ENCODE data around the gene CAP2.
"Not testable (repeated sequence)": the region's sequence is repeated elsewhere in the genome, so short reads cannot be mapped to it uniquely, and the experiment has no call there.

CAP2 gene

GRCh38 chr6:17580518-17581048 lies 187.2 kb downstream of the CAP2 start:
- no peak for DNase-seq (ENCODE audit: low read depth)

GRCh38 chr6:17581282-17581681 lies 187.9 kb downstream of the CAP2 start:
- DNase-seq (ENCODE audit: low read depth): not testable (repeated sequence)

GRCh38 chr6:17583811-17584210 lies 190.4 kb downstream of the CAP2 start:
- no peak for DNase-seq (ENCODE audit: low read depth)

- DNase-seq (ENCODE audit: low read depth): no peak
These were observed 190.9 kb downstream of the CAP2 start for GRCh38 chr6:17584241-17584803.

GRCh38 chr6:17585766-17586490 lies 192.5 kb downstream of the CAP2 start:
- no peak for DNase-seq (ENCODE audit: low read depth)

- DNase-seq (ENCODE audit: low read depth): not testable (repeated sequence)
These were observed 193.2 kb downstream of the CAP2 start for GRCh38 chr6:17586623-17587022.

GRCh38 chr6:17588011-17588410 lies 194.6 kb downstream of the CAP2 start:
- DNase-seq (ENCODE audit: low read depth): no peak

GRCh38 chr6:17589406-17590096 lies 196.2 kb downstream of the CAP2 start:
- no peak for DNase-seq (ENCODE audit: low read depth)

- DNase-seq (ENCODE audit: low read depth): no peak
These were observed 197.9 kb downstream of the CAP2 start for GRCh38 chr6:17591287-17591686.

GRCh38 chr6:17593246-17593645 lies 199.9 kb downstream of the CAP2 start:
- DNase-seq (ENCODE audit: low read depth): no peak

GRCh38 chr6:17596085-17596484 lies 202.7 kb downstream of the CAP2 start:
- no peak for DNase-seq (ENCODE audit: low read depth)

GRCh38 chr6:17599877-17600526 lies 206.6 kb downstream of the CAP2 start, which contains the start of gene FAM8A1:
FAM8A1 (plus strand) TSS chr6:17600302; CDS start chr6:17600410, 108 bp downstream.
- peak; percentile 87 for DNase-seq (ENCODE audit: low read depth)

GRCh38 chr6:17600527-17601385 lies 207.4 kb downstream of the CAP2 start:
- no peak for DNase-seq (ENCODE audit: low read depth)

GRCh38 chr6:17601386-17601703 lies 207.9 kb downstream of the CAP2 start:
- DNase-seq (ENCODE audit: low read depth): no peak

GRCh38 chr6:17602888-17603287 lies 209.5 kb downstream of the CAP2 start:
- DNase-seq (ENCODE audit: low read depth): no peak

- DNase-seq (ENCODE audit: low read depth): no peak
These were observed 213.2 kb downstream of the CAP2 start for GRCh38 chr6:17606606-17607005.
